GM19025 (cell line): ENCODE measurements around the gene USP34.

Experiments
- ATAC-seq: cut with Tn5 transposase; IDR thresholded peaks from one replicate; pipeline ENCODE4 v1.9.1; 2021; ENCODE audit warnings: mild to moderate bottlenecking, low read depth, moderate library complexity; ENCODE audit not compliant: unreplicated experiment

Gene USP34

DNA sequence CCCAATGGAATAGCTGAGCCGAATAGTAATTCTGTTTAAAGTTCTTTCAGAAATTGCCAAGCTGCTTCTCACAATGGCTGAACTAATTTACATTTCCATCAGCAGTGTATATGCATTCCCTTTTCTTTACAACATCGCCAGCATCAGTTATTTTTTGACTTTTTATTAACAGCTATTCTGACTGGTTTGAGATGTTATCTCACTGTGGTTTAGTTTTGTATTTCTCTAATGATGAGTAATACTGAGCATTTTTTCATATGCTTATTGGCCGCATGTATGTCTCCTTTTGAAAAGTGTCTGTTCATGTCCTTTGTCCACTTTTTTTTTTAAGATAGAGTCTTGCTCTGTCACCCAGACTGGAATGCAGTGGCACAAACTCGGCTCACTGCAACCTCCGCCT, 208.2 kb downstream of the USP34 start:
- no peak for ATAC-seq

DNA sequence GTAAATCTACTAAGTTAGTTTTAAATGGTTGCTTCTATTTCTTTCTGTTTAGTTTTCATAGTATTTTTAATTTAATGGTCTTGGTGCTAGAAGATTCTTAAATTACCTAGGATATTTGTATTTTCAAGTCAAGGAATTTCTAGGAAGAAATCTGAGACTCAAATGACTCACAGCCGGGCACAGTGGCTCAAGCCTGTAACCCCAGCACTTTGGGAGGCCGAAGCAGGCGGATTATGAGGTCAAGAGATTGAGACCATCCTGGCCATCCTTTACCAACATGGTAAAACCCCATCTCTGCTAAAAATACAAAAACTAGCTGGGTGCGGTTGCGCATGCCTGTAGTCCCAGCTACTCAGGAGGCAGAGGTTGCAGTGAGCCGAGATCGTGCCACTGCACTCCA, 213.4 kb downstream of the USP34 start:
- ATAC-seq: no peak

DNA sequence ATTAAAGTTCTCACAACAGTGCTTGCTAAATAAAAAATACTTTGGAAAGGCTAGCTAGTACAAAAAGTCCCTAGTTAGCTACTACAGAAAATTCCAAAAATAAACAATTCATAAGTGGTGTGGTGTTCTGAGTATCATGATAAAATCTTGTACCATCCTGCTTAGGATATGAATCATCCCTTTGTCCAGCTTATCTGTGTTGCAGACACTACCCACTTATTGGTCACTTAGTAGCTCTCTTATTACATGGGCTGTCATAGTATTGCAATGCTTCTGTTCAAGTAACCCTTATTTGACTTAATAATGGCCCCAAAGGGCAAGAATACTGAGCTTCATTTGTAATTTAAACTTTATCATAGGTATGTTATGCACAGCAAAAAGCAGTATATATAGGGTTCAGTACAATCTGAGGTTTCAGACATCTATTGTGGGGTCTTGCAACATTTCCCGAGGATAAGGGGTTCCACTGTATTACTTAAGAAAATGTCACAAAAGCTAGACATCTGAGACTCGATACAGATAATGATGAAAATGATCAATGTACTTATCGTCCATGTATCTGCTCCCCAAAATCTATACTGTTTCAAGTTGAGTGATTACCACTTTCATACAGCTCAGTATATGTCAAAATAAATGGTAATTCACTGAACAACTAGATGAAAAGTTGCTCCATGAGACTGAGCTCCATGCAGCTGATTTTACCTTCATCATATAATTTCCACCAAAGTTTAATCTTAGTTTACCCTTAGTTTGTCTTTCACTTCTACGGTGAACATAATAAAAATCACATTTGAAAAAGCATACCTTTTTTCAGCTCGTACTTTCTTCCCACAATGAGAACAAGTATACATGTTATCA, 215.1 kb downstream of the USP34 start:
- no peak for ATAC-seq

DNA sequence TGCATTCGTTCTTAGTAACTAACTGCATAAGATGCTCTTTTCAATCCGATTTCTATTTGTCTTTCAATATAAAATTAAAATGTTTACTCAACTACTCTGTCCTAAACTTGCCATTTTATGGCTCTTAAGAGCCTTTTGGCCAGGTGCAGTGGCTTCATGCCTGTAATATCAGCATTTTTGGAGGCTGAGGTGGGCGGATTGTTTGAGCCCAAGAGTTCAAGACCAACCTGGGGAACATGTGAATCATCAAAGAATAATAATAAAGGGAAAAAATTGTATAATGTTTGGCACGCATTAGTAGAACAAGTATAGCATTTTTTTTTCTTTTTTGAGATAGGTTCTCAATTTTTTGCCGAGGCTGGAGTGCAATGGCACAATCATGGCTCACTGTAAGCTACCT, 216.4 kb downstream of the USP34 start:
- no peak for ATAC-seq

DNA sequence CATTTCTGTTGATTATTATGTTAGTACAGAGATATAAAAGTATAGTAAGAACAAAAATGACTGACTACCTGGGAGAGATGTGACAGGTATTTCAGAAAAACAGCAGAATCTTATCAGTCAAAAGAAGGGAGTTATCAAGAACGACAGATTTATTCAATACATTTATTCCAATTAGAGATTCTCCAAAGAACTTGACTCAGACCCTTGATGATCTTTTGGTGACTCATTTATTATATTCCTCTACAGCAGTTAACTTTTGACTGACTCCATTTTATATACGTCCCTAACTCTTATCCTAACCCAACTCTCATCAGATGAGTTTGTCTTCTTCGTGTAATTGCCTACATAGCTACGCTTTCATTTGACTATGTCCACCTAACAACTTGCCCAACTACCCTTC, 217.8 kb downstream of the USP34 start:
- ATAC-seq: no peak

DNA sequence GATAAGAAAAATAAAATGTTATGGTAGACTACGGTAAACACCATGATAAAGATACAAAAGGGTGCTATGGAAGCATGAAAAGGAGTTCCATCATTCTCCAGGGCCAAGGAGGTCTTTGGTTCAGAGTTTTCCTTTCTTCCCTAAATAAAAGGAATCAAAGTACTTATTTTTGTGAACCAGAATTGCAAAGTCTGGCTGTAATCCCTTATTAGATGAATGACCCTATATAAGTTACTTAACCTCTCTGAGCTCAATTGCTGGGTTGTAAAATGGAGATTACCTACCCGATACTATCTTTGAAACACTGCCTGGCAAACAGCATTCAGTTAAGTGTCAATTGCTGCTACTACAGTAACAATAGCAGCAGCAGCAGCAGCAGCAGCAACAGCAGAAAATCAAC, 218.9 kb downstream of the USP34 start:
- ATAC-seq: no peak

DNA sequence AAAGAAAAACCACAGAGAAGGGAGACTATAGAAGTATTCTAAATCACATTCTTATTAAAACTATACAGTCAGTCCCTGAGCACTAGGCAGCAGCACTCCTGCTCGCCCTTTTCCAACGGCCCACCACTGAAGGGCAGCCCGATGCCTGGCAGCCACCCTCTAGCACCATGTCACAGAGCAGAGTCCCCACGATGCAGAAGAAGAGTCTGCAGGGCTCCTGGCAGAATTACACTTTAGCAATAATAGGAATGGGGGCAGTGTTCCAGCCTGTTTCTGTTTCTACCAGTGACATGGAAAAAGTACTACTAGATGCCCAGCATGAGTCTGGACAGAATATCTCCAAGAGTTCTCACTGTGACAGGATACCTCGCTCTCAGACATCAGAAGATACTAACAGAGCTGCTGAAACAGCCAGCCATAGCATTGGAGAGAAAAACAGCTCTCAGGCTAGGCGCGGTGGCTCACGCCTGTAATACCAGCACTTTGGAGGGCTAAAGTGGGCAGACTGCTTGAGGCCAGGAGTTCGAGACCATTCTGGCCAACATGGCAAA, 221.3 kb downstream of the USP34 start:
- ATAC-seq: no peak

DNA sequence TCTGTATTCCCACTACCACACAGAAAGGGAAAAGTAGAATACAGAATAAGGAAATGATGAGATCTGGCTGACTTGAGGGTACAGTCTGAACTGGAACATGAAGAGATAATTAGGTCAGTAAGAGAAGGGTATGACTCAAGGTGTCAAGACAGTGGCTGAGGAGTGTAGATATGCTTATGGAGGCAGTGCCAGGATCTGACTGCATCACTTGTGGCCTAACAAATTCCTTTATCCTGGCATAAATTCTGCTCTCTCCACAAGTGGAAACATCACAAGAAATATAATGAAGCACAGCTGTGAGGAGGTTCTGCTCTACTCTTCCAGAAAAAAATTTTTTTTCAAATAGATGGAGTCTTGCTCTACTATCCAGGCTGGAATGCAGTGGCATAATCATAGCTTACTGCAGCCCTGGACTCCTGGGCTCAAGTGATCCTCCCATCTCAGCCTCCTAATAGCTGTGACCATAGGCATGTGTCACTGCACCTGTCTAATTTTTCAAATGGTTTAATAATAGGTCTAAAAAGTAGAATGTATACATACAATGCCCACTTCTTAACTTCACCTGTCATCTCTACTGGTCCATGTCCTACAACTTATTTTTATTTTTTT, 223.6 kb downstream of the USP34 start:
- no peak for ATAC-seq

DNA sequence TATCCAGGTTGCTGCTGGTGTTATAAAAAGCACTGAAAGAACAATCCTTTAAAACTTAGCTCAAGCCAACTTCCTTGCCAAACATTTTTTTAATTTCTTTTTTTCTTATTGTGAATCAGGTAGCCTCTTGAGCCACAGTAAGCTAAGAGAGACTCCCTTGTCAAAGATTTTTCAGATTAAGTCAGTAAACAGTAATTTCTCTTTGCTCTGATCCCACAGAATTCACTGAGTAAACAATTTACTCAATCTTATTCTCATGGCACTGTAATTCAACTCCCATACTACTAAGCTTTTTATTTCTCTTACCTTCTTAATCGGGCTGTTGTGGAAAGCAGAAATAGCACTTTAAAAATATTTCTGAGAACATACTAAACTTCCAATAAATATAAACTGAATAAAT, 226.2 kb downstream of the USP34 start:
- no peak for ATAC-seq

DNA sequence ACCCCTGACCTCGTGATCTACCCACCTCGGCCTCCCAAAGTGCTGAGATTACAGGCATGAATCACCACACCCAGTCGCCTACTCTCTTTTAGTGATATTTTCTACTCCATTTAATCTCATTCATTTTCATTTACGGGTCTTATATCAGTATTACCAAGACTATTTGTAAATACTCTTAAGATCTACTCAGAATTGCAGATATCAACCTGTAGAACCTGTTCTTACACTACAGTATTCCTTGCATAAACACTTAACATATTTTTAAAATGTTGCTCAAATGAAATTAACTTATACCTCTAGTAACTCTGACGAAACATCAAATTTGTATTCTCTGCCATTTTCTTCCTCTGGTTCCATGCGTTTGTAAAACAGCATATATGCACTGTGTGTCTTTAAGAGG, 229.6 kb downstream of the USP34 start:
- ATAC-seq: no peak

DNA sequence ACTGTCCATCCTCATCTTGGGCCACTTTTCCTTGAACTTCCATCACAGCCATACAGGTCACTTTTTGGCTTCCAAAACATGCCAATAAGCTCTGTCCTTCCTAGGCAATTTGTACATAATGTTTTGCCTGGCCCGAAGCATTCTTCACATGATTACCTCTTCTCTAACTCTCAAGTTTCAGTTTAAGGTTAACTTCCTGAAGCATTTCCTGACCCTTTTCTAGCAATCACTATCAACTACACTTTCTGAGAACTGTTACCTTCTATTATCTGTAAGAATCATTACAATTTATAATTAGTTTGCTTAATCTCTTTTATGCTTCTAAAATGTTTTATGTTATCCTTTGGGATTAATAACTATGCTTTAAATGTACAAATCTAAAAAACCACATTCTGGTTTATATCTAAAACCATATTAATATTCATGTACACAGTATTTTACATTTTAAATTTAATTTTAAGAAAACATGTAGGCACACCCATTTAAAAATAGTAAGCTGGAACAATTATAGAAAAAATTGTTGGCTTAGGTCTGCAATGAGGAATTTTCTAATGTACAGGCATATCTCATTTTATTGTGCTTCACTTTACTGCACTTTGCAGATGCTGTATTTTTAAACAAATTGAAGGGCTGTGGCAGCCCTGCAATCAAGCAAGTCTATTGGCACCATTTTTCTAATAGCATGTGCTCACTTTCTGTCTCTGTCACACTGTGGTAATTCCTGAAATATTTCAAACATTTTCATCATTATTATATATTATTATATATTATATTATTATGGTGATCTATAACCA, 232.5 kb downstream of the USP34 start:
- no peak for ATAC-seq

DNA sequence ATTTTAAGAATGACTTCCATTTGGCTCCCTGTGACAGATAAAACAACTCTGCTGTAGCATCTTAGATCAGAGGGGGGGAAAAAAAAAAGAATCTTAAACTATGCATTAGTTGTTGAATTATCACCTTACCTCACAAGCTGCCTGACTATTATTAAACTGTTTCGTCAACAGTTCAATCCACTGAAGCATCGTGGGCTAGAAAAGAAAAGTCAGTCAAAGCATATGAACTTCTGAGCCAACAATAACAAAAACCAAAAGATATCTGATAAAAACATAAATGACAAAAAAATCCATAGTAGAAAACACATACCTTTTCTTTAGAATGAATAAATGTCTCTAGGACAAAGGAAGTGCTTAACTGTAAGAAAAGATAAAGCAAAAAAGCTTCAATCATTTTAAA, 235.2 kb downstream of the USP34 start:
- no peak for ATAC-seq

DNA sequence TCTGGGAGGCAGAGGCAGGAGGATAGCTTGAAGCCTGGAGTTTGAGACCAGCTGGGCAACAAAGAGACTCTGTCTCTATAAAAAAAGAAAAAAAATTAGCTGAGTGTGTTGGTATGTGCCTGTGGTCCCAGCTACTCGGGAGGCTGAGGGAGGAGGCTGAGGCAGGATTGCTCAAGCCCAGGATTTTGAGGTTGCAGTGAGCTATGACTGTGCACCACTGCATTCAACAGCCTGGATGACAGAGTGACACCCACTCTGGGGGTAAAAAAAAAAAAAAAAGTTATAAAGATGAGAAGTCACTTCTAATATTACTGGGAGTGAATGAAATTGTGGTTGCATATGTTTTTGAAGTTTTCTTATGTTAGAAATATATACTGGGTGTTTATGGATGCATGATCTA, 237.3 kb downstream of the USP34 start:
- no peak for ATAC-seq

DNA sequence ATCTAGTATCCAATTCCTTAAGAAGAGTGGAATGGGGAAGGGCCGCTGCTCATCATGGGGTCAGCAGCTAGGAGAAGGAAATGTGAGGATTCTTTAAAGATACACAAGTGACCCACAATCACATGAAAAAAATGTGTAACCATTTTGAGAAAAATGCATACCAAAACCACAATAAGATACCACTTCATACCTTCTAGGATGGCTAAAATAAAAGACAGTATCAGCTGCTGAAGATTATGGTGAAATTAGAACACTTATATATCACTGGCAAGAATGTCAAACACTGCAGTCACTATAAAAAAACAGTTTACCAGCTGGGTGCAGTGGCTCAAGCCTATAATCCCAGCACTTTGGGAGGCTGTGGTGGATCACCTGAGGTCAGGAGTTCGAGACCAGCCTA, 241.0 kb downstream of the USP34 start:
- no peak for ATAC-seq

DNA sequence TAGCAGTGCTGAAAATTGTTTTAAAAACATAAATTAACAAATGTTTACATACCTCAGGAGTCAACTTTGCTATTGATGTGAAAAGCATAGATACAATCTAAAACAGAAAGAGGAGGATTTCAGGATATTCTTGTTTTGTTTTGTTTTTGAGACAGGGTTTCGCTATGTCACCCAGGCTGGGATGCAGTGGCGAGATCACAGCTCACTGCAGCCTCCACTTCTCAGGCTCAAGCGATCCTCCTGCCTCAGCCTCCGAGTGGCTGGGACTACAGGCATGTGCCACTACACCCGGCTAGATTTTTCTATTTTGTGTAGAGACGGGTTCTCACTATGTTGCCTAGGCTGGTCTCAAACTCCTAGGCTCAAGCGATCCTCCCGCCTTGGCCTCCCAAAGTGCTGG, 248.3 kb downstream of the USP34 start:
- ATAC-seq: no peak

DNA sequence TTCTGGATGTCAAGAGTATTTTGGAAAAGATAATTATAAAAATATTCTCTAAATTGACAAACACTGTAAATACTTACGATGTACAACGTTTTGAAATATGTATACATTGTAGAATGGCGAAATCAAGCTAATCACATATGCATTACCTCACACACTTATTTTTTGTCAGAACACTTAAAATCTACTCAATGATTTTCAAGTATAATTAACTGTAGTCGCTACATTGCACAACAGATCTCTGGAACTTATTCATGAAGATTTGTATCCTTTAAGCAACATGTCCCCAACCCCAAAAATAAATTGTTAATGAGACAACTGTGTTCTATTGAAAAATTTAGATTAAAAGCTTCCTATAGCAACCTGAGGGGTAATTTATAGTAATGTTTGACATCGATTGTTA, 249.1 kb downstream of the USP34 start:
- ATAC-seq: no peak

DNA sequence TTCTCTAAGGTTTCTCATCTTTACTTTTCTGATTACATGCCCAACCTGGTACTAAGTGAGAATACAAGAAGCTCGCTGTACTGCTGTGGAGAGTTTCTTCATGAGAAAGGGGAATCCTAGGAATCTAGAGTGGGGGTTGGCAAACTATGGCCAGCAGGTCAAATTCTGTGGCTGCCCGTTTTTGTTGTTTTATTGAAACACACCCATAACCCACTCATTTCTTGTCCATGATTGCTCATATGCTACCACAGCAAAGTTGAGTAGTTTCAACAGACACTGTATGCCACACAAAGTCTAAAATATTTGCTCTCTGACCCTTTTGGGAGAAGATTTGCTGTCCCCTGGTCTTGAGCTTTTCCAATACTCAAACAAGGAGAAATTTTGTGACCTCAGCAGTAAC, 250.1 kb downstream of the USP34 start:
- no peak for ATAC-seq

DNA sequence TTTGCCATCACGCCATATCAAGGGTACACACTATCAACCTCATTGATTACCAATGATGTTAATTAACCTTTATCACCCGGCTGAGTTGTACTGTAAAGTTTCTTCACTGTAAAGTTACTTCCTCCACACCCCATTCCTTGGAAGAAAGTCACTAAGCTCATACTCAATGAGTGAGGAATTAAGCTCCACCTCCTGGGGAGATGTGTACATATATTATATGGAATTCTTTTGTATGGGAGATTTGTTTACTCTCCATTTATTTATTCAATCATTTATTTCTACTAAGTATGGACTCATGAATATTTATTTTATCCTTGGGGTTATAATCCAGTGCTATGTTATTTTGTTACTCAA, 252.1 kb downstream of the USP34 start:
- no peak for ATAC-seq

DNA sequence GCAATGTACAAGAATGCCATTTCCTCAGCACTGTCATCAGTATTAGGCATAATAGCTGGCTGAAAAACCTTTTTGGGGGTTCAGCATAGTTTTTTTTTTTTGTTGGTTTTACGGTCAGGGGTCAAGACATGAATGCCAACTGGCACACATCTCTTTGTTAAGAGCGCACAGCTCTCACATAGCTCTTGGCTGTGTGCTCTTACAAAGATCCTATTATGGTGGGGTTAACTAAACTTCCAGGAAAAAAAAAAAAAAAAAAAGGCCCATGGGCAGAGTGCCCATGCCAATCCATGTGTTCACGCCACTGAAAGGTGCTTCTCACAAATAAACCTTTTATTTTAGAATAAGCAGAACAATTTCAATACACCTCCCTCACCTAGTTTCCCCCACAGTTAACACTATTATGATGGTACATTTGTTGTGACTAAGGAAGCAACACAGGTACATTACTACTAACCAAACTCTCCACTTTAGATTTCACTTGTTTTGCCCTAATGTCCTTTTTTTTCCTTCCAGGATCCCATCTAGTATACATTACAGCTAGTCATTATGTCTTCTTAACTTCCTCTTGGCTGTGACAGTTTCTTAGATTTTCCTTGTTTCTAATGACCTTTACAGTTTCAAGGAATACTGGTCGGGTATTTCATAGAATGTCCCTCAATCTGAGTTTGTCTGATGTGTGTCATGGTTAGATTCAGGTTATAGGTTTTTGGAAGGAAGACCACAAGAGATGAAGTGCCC, 252.6 kb downstream of the USP34 start:
- ATAC-seq: no peak

DNA sequence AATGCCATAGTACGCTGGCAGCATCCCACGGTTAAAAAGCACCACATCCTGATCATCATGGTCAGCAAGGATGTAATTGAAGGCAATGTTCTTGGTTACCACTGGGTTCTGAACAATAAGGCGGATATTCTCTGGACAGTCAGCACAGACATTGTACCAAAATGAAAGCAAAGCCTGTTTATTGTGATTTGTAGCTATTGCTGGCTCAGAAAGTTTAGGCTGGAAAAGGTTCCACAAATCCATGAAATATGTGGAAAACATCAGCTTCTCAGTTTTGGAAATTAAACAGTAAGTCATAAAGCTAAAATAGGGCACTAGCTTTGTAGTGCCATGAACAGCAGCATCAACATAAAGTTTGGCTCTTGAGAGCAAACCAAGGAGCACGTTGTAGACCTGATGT, 256.7 kb downstream of the USP34 start:
- no peak for ATAC-seq
